GM18909 (cell line): ENCODE results near the gene ARTN.

Source experiments
- ATAC-seq: cut with Tn5 transposase; IDR thresholded peaks from one replicate; pipeline ENCODE4 v1.9.1; 2021; ENCODE audit warnings: mild to moderate bottlenecking; ENCODE audit not compliant: unreplicated experiment, poor library complexity

The ARTN gene

DNA sequence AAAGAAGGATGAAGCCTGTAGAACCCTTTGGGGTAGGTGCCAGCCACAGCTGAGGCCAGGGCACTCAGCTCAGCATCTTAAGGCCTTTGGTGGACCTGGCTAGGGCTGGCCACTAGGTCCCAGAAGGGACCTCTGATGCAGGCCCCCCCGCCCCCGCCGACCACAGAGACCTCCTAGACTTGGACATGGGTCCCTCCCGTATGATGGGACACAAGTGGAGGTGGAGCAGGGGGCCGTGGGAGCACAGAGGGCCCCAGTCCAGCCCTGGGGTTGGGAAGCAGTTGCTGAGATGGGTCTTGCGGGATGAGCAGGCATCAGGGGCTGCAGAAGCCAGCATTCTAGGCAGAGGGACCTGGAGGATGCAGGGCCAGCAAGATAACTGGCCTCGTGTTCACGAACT lies 48.6 kb downstream of the ARTN start:
- no peak for ATAC-seq

DNA sequence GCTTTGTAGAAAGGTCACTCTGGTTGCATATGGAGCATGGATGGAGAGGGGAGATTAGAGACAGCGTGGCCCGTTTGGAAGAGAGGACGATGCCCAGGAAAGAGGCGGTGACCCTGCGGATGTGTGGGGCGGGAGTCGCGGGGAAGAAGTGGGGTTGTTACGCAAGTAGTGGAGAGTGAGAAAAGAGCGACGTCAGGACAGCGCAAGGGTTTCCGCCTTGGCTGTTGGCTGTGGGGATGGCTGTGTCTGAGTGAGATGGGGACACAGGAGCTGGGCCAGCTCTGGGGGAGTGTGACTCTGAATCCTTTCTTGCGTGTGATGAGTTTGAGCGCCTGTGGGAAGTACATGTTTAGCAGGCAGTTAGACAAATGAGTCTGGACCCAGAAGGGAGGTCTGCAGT lies 49.2 kb downstream of the ARTN start:
- no peak for ATAC-seq

DNA sequence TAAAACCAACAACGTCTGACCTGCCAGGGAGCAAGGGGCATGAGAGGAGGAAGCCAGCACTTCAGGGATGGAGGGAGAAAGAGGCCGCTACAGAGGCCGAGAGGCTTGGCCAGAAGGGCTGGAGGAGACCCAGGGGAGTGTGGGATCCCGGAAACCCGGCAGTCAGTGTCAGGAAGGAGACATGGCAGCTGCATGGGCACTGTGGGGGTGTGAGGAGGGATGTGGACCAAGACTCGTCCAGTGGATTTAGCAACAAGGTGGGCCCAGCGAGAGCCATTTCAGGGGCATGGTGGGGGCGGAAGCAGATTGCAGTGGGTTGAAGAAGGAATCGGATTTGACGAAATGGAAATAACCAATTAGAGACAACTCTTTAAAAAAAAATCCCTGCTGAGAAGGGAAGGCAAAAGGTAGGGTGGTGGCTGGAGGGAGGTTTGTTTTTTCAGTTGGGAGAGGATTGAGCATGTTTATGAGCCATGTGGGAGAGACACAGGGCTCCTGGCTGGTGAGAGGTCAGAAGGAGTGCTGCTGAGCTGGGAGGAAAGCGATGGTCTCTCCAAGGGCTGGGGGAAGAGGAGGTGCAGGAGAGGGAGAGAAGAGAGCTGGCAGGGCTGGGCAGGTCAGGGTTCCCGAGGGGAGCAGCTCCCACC lies 49.8 kb downstream of the ARTN start:
- ATAC-seq, result no peak

DNA sequence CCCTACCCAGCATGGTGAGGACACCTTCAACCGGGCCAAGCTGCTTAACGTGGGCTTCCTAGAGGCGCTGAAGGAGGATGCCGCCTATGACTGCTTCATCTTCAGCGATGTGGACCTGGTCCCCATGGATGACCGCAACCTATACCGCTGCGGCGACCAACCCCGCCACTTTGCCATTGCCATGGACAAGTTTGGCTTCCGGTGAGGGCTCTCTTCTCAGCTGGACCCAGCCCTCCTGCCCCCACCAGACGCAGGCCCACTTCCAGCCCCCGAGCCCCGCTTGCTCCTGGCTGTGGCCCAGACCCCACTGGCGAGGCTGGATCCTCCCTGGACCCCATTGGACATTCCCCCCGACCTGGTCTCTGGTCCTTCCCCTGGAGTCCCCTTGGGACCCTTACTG lies 51.3 kb downstream of the ARTN start:
- no peak for ATAC-seq

DNA sequence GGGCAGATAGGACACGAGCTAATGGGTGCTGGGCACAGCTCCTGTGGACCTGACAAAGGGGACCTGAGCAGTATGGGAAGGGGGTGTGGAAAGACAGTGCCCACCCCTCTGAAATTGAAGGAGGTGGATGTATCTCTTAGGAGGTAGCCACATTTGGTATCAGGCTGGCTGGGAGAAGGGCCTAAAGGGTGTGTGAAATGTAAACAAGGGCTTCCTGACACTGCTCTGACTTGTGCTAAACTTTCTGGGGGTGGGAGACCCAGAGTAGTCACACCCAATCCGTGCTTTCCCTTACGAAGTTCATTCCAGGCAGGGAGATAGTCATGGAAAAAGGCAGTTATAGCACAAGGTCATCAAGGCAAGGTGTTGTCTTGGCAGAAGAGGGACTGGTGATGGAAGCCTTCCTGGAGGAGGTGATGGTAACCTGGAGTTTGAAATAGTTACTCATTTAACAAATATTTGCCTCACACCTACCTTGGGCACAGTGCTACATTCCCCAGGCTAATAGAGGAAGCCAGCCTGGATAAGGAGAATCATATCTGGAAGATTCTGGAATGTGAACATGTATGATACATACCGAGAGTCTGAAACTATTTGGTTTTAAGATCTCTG lies 52.5 kb downstream of the ARTN start:
- ATAC-seq, result no peak

DNA sequence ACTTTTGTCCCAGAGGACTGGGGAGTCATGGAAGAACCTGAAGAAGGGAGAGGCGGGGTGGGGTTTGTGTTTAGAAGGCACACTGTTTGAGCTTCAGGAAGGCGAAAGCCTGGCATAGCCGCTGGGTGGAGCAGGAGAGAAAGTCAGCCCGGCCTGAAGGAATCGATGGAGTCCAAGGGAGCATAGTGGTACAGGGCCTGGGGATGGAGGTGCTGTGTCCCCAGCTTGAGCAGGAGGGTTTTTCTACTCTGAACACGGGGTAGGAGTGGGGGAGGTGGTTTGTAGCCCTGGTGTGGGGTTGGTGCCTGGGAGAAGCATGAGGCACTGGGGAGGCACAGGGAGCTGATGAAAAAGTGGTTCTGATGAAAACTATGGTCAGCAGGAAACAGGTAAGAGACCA lies 53.1 kb downstream of the ARTN start:
- no peak for ATAC-seq
